PFSK-1 (cell line): Measurements from ENCODE around the gene KRR1.

Experiments
- POLR2AphosphoS5 ChIP-seq: IDR thresholded peaks from 2 replicates; pipeline ENCODE4 v1.6.1; 2012; ENCODE audit warnings: low read depth, mild to moderate bottlenecking, control low read depth, low read length, moderate library complexity
- TAF1 ChIP-seq: IDR thresholded peaks from 2 replicates; pipeline ENCODE4 v1.6.1; 2012; ENCODE audit warnings: low read length, control low read depth, borderline replicate concordance; ENCODE audit not compliant: insufficient read depth

GRCh38 chr12:75447691-75448393, 63.6 kb downstream of the KRR1 start:
- TF ChIP-seq POLR2AphosphoS5: no peak
- TF ChIP-seq TAF1: no peak
